H9 (cell line): Measurements from ENCODE around the gene KIF13A. TPM values are rescaled to one million over a fixed set of nuclear protein-coding genes. Genes with fewer than 3 reads are reported as not detected.
"Not testable (repeated sequence)": the region's sequence is repeated elsewhere in the genome, so short reads cannot be mapped to it uniquely, and the experiment has no call there.

Experiments used
- DNase-seq: peaks from one replicate; pipeline ENCODE4 v3.0.0-alpha.2; 2017
- H2AFZ ChIP-seq: one replicate; pipeline ENCODE4 v1.6.1; 2013; ENCODE audit warnings: mild to moderate bottlenecking, low read length, control low read depth, moderate library complexity
- H2AK5ac ChIP-seq: 2 replicates; pipeline ENCODE4 v1.6.1; 2013; ENCODE audit warnings: low read length, control low read depth, mixed read lengths; ENCODE audit not compliant: insufficient read length
- H2BK120ac ChIP-seq: one replicate; pipeline ENCODE4 v1.6.1; 2013; ENCODE audit warnings: low read depth, mild to moderate bottlenecking, low read length, control low read depth, inconsistent platforms; ENCODE audit not compliant: poor library complexity, severe bottlenecking
- H2BK12ac ChIP-seq: 2 replicates; pipeline ENCODE4 v1.6.1; 2013; ENCODE audit warnings: low read length, control low read depth, mixed read lengths, low read depth; ENCODE audit not compliant: insufficient read length
- H2BK15ac ChIP-seq: 2 replicates; pipeline ENCODE4 v1.6.1; 2013; ENCODE audit warnings: low read depth, low read length, control low read depth
- H2BK20ac ChIP-seq: one replicate; pipeline ENCODE4 v1.6.1; 2013; ENCODE audit warnings: low read depth, mild to moderate bottlenecking, low read length, control low read depth, inconsistent platforms; ENCODE audit not compliant: poor library complexity, severe bottlenecking
- H2BK5ac ChIP-seq: 2 replicates; pipeline ENCODE4 v1.6.1; 2013; ENCODE audit warnings: low read length, control low read depth, mixed read lengths; ENCODE audit not compliant: insufficient read length
- H3K14ac ChIP-seq: 2 replicates; pipeline ENCODE4 v1.6.1; 2013; ENCODE audit warnings: low read length, control low read depth; ENCODE audit not compliant: insufficient read depth
- H3K18ac ChIP-seq: 2 replicates; pipeline ENCODE4 v1.6.1; 2013; ENCODE audit warnings: low read depth, mild to moderate bottlenecking, mixed read lengths, low read length, control low read depth; ENCODE audit not compliant: insufficient read length
- H3K23ac ChIP-seq: 2 replicates; pipeline ENCODE4 v1.6.1; 2013; ENCODE audit warnings: low read length, control low read depth, mixed read lengths, low read depth; ENCODE audit not compliant: insufficient read length
- H3K23me2 ChIP-seq: 2 replicates; pipeline ENCODE4 v1.6.1; 2013; ENCODE audit warnings: low read depth, mild to moderate bottlenecking, mixed read lengths, low read length, control low read depth; ENCODE audit not compliant: insufficient read length, poor library complexity, severe bottlenecking
- H3K27ac ChIP-seq: 2 replicates; pipeline ENCODE4 v1.5.1; 2013; ENCODE audit warnings: low read length, control low read depth, mixed read lengths, low read depth; ENCODE audit not compliant: insufficient read length
- H3K27me3 ChIP-seq: 2 replicates; pipeline ENCODE4 v1.6.1; 2013; ENCODE audit warnings: low read length, control low read depth, inconsistent platforms; ENCODE audit not compliant: insufficient read depth
- H3K4ac ChIP-seq: 2 replicates; pipeline ENCODE4 v1.6.1; 2013; ENCODE audit warnings: low read depth, mild to moderate bottlenecking, control low read depth, inconsistent platforms, low read length, moderate library complexity
- H3K4me1 ChIP-seq: 2 replicates; pipeline ENCODE4 v1.6.1; 2013; ENCODE audit warnings: low read length, control low read depth, inconsistent platforms; ENCODE audit not compliant: insufficient read depth
- H3K4me2 ChIP-seq: 2 replicates; pipeline ENCODE4 v1.6.1; 2013; ENCODE audit warnings: low read length, control low read depth, mixed read lengths; ENCODE audit not compliant: insufficient read length, insufficient read depth
- H3K56ac ChIP-seq: 2 replicates; pipeline ENCODE4 v1.6.1; 2013; ENCODE audit warnings: low read depth, mild to moderate bottlenecking, mixed read lengths, low read length, control low read depth; ENCODE audit not compliant: insufficient read length
- H3K79me1 ChIP-seq: 2 replicates; pipeline ENCODE4 v1.6.1; 2013; ENCODE audit warnings: low read depth, mild to moderate bottlenecking, moderate library complexity, low read length, control low read depth, inconsistent platforms; ENCODE audit not compliant: insufficient read depth, poor library complexity, severe bottlenecking
- H3K79me2 ChIP-seq: 2 replicates; pipeline ENCODE4 v1.6.1; 2013; ENCODE audit warnings: low read length, control low read depth, inconsistent platforms; ENCODE audit not compliant: insufficient read depth
- H3K9ac ChIP-seq: 2 replicates; pipeline ENCODE4 v1.6.1; 2013; ENCODE audit warnings: low read length, control low read depth, mixed read lengths; ENCODE audit not compliant: insufficient read length; ENCODE audit errors: extremely low read depth
- H3K9me3 ChIP-seq: one replicate; pipeline ENCODE4 v1.6.1; 2013; ENCODE audit warnings: low read depth, low read length, inconsistent platforms; ENCODE audit not compliant: control insufficient read depth
- H3T11ph ChIP-seq: one replicate; pipeline ENCODE4 v1.6.1; 2013; ENCODE audit warnings: mild to moderate bottlenecking, low read length, control low read depth, inconsistent platforms
- H4K20me1 ChIP-seq: one replicate; pipeline ENCODE4 v1.6.1; 2013; ENCODE audit not compliant: control insufficient read depth, insufficient read length, insufficient read depth
- H4K5ac ChIP-seq: 2 replicates; pipeline ENCODE4 v1.6.1; 2013; ENCODE audit warnings: low read depth, mild to moderate bottlenecking, mixed read lengths, low read length, control low read depth; ENCODE audit not compliant: insufficient read length
- H4K8ac ChIP-seq: replicated peaks from 2 replicates; pipeline ENCODE4 v1.6.1; 2013; ENCODE audit warnings: low read length, control low read depth, mixed read lengths, low read depth; ENCODE audit not compliant: insufficient read length
- H4K91ac ChIP-seq: 2 replicates; pipeline ENCODE4 v1.6.1; 2013; ENCODE audit warnings: low read depth, mild to moderate bottlenecking, moderate library complexity, mixed read lengths, low read length, control low read depth; ENCODE audit not compliant: insufficient read length
- H3K27ac Mint-ChIP-seq, 3 experiments: 2 replicates in 2 of 3; 3 replicates in 1 of 3; pipeline ENCODE4 v1.8.0; 2020 to 2021; ENCODE audit warnings: mixed read lengths in 3 of 3, mild to moderate bottlenecking in 1 of 3, moderate library complexity in 1 of 3
- H3K27me3 Mint-ChIP-seq: 2 replicates; pipeline ENCODE4 v1.8.0; 2021; ENCODE audit warnings: low read depth, mild to moderate bottlenecking, moderate library complexity, mixed read lengths
- H3K36me3 Mint-ChIP-seq, 3 experiments: 2 replicates in 2 of 3; 3 replicates in 1 of 3; pipeline ENCODE4 v1.8.0; 2020 to 2021; ENCODE audit warnings: low read depth in 3 of 3, mixed read lengths in 3 of 3; ENCODE audit not compliant: insufficient read depth in 1 of 3
- H3K4me1 Mint-ChIP-seq, 2 experiments: 2 replicates each; pipeline ENCODE4 v1.8.0; 2020; ENCODE audit warnings: mixed read lengths in 2 of 2
- H3K4me3 Mint-ChIP-seq, 2 experiments: 2 replicates in 1 of 2; 3 replicates in 1 of 2; pipeline ENCODE4 v1.8.0; 2020 to 2021; ENCODE audit warnings: mild to moderate bottlenecking in 2 of 2, mixed read lengths in 2 of 2, moderate library complexity in 1 of 2
- H3K9me3 Mint-ChIP-seq, 2 experiments: 2 replicates in 1 of 2; 3 replicates in 1 of 2; pipeline ENCODE4 v1.8.0; 2020; ENCODE audit warnings: mild to moderate bottlenecking in 2 of 2, mixed read lengths in 2 of 2, moderate library complexity in 1 of 2
- WGBS: extraction: QIAGEN DNeasy Blood & Tissue Kit; methylation state at CpG from one replicate; pipeline ENCODE4 v1.1.7; 2013; ENCODE audit warnings: missing lambda C conversion rate, low lambda C conversion rate, mixed read lengths; ENCODE audit not compliant: insufficient read length; ENCODE audit errors: extremely low coverage; 5-methylcytosine and 5-hydroxymethylcytosine counted together
- total RNA-seq: library from RNA; stranded (reverse); gene quantifications from 2 replicates; pipeline ENCODE4 v1.2.1, GENCODE V29; 2021
- TF ChIP-seq, protein P1 (sequence below): fragments of 200-600 bp; sonication (generic); conservative IDR thresholded peaks from 3 replicates; pipeline ENCODE4 v1.8.0; 2021; ENCODE audit warnings: antibody characterized with exemption, mild to moderate bottlenecking

KIF13A gene
- total RNA-seq, 1 experiment from 2014 or later: 38.2 TPM

DNA sequence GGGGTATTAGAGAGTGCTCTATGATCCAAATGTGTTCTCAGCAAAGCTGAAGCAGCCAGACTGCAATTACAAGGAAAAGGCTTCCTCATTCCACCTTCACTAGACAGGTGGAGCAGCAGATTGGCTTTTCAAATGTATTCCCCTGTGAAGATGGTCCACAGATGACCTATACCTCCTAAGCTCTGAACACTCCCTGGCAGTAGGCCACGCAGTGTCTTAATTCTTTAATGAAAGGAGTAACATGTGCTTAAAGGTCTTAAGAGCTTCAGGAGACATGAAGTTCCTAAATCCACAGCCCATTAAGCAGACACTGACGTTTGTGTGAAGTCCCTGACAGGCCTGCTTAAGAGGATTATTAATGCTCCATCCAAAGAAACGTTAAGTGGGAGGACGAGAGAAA, 141.8 kb downstream of the KIF13A start:
- Mint-ChIP-seq H3K27me3 (no peaks in the 10 kb centered on the region), H3K4me3 (no peak overlapping the region), H3K9me3 (no peaks in the 10 kb centered on the region), H3K4me1 (peaks cover 0 to 4% of the 10 kb centered on the region in 2 experiments; a peak in 2 of 4 replicates), H3K27ac (no peak overlapping the region), H3K36me3 (peaks cover 4 to 28% (median 26%) of the 10 kb centered on the region in 3 experiments; a peak in 6 of 7 replicates)
- H3K79me2 ChIP-seq: no peaks in the 10 kb centered on the region
- H3K56ac ChIP-seq: no peak overlapping the region
- no peak overlapping the region for H2BK5ac ChIP-seq
- no peak overlapping the region for H2BK12ac ChIP-seq
- H4K20me1 ChIP-seq: no peaks in the 10 kb centered on the region
- no peak overlapping the region for H3K18ac ChIP-seq
- DNase-seq: no peak
- H3K9me3 ChIP-seq: no peaks in the 10 kb centered on the region
- no CpG with 5 or more reads among the region's 4 CpGs for WGBS
- TF ChIP-seq, protein P1, sequence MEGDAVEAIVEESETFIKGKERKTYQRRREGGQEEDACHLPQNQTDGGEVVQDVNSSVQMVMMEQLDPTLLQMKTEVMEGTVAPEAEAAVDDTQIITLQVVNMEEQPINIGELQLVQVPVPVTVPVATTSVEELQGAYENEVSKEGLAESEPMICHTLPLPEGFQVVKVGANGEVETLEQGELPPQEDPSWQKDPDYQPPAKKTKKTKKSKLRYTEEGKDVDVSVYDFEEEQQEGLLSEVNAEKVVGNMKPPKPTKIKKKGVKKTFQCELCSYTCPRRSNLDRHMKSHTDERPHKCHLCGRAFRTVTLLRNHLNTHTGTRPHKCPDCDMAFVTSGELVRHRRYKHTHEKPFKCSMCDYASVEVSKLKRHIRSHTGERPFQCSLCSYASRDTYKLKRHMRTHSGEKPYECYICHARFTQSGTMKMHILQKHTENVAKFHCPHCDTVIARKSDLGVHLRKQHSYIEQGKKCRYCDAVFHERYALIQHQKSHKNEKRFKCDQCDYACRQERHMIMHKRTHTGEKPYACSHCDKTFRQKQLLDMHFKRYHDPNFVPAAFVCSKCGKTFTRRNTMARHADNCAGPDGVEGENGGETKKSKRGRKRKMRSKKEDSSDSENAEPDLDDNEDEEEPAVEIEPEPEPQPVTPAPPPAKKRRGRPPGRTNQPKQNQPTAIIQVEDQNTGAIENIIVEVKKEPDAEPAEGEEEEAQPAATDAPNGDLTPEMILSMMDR: no peak
- H2BK15ac ChIP-seq: no peak overlapping the region
- no peak overlapping the region for H4K91ac ChIP-seq
- no peak overlapping the region for H3K27ac ChIP-seq
- no peak overlapping the region for H2BK120ac ChIP-seq
- H2BK20ac ChIP-seq: no peak overlapping the region
- no peak overlapping the region for H2AK5ac ChIP-seq
- no peak overlapping the region for H4K8ac ChIP-seq
- no peak overlapping the region for H3K4ac ChIP-seq
- H2AFZ ChIP-seq: no peak overlapping the region
- no peaks in the 10 kb centered on the region for H3K27me3 ChIP-seq
- no peaks in the 10 kb centered on the region for H3K23me2 ChIP-seq
- no peak overlapping the region for H3K14ac ChIP-seq
- H4K5ac ChIP-seq: no peak overlapping the region
- no peak overlapping the region for H3K9ac ChIP-seq
- no peaks in the 10 kb centered on the region for H3K79me1 ChIP-seq
- no peak overlapping the region for H3K23ac ChIP-seq
- no peaks in the 10 kb centered on the region for H3K4me1 ChIP-seq
- H3K4me2 ChIP-seq: no peak overlapping the region
- H3T11ph ChIP-seq: no peak overlapping the region

DNA sequence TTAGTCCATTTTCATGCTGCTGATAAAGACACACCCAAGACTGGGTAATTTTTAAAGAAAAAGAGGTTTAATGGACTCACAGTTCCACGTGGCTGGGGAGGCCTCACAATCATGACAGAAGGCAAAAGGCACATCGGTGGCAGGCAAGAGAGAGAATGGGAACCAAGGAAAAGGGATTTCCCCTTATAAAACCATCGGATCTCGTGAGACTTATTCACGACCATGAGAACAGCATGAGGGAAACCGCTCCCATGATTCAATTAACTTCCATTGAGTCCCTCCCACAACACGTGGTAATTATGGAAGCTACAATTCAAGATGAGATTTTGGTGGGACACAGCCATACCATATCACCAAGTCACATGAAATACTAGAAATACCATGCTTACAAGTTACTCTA, 142.5 kb downstream of the KIF13A start:
- H3K9me3 ChIP-seq, H3K9ac ChIP-seq, H2BK20ac ChIP-seq, H3K18ac ChIP-seq, H4K91ac ChIP-seq, H3K4ac ChIP-seq, H3K23ac ChIP-seq, H2BK120ac ChIP-seq, H3K9me3 Mint-ChIP-seq, H3K27me3 ChIP-seq, H3K27ac ChIP-seq, H3K56ac ChIP-seq, H4K5ac ChIP-seq, H3K4me1 ChIP-seq, H2AK5ac ChIP-seq, H3K4me3 Mint-ChIP-seq, H3K14ac ChIP-seq, H3K4me2 ChIP-seq, DNase-seq, H3K4me1 Mint-ChIP-seq, H3T11ph ChIP-seq, H2AFZ ChIP-seq, H3K23me2 ChIP-seq, H3K79me2 ChIP-seq, H3K79me1 ChIP-seq, H3K27me3 Mint-ChIP-seq, H4K20me1 ChIP-seq, H4K8ac ChIP-seq, H2BK15ac ChIP-seq, H2BK5ac ChIP-seq, H2BK12ac ChIP-seq: not testable (repeated sequence)
- WGBS: no CpG with 5 or more reads among the region's 7 CpGs
- peak overlapping the region in 1 of 3 experiments; percentile 9; a peak in 1 of 7 replicates for H3K27ac Mint-ChIP-seq
- peaks cover 4 to 23% (median 20%) of the 10 kb centered on the region in 3 experiments; a peak in 6 of 7 replicates for H3K36me3 Mint-ChIP-seq
